ENCODE data around the gene VPS26C. TPM values are rescaled to one million over a fixed set of nuclear protein-coding genes. Genes with fewer than 3 reads are reported as not detected.

Gene VPS26C
- total RNA-seq, 1 experiment from 2014 or later = 47.4 TPM

DNA sequence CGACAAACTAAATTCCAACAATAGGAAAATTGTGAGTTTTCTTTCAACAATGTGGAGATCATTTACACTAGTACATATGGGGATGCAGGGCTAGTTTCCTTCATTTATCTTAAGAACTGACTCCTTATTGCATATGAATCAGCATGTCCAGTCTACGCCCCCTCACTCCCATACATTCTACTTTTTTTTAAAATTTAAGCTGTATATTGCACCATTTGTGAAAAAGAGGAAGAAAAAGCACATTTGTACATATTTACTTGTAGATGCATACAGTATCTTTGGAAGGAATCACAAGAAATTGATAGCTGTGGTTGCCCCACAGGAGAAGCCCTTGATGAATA is 15.9 kb downstream of the VPS26C start:
- BruUV-seq (replicated peaks) = no TSS peak

DNA sequence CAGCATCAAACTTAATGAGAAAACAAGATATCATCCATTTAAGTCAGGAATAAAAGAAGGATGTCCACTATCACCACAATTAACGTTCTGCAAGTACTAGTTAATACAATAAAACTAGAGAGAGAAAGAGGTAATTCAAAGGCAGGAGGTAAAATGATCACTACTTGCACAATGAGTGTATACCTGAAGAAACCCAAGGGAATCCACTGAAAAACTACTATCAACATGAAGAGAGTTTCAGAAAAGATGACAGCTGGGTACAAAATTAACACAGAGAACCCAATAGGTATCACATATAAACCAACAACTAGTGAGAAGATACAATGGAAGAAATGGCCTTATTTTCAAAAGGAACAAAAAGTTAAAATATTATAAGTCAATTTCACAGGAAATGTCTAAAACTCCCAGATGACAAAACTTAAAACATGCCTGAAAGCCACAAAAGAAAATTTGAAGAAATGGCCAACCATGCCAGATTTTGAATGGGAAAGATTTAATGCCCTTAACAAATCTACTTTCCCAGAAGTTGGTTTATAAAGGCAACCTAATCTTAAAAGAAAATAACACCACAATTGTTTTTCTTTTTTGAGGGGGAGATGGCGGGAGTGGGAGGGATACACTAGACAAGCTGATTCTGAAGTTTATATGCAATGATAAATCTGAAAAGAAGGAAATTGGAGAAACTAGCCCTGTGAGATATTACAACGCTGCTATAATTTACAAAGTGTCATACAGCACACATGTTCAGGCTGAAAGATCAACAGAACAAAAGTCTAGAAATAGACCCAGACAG is 17.8 kb downstream of the VPS26C start:
- ChIA-PET CTCF (no interaction called here), POLR2A (no interaction called here)
- ATAC-seq (no peak), DNase-seq (ENCODE audit: low read depth, low spot score) (no peak)
- no TSS peak for BruUV-seq (replicated peaks)
- H3K36me3 ChIP-seq (ENCODE audit: control insufficient read depth, insufficient read depth, low read length) = no peaks in the 10 kb centered on the region
- intact Hi-C loops (cut with micrococcal nuclease; ENCODE audit: unreplicated experiment) (no loop called here), in situ Hi-C loops (cut with HindIII; ENCODE audit: low pct_unique_long_range_greater_than_20kb, low sequenced_read_pairs) (no loop called here)
- H3K27me3 ChIP-seq (ENCODE audit: control insufficient read depth, insufficient read depth, low read length) = no peaks in the 10 kb centered on the region
- no peaks in the 10 kb centered on the region for H3K4me1 ChIP-seq (ENCODE audit: control insufficient read depth, insufficient read depth, low read length)
- no peaks in the 10 kb centered on the region for H3K9me3 ChIP-seq (ENCODE audit: control insufficient read depth, insufficient read depth, low read depth, low read length)
- H3K27ac ChIP-seq (ENCODE audit: low read length) = no peak overlapping the region
- no peak overlapping the region for H3K4me3 ChIP-seq (ENCODE audit: low read depth in 2 of 2, low read length in 2 of 2)
- TF ChIP-seq SIN3A (IDR thresholded peaks at IDR 0.05; ENCODE audit: borderline replicate concordance, insufficient read depth, low read depth, low read length) (no peak), TCF7L2 (IDR thresholded peaks at IDR 0.05; ENCODE audit: low read depth, low read length) (no peak), POLR2AphosphoS5 (IDR thresholded peaks at IDR 0.05; ENCODE audit: low read depth, low read length) (no peak)
- TF ChIP-seq, protein P1, sequence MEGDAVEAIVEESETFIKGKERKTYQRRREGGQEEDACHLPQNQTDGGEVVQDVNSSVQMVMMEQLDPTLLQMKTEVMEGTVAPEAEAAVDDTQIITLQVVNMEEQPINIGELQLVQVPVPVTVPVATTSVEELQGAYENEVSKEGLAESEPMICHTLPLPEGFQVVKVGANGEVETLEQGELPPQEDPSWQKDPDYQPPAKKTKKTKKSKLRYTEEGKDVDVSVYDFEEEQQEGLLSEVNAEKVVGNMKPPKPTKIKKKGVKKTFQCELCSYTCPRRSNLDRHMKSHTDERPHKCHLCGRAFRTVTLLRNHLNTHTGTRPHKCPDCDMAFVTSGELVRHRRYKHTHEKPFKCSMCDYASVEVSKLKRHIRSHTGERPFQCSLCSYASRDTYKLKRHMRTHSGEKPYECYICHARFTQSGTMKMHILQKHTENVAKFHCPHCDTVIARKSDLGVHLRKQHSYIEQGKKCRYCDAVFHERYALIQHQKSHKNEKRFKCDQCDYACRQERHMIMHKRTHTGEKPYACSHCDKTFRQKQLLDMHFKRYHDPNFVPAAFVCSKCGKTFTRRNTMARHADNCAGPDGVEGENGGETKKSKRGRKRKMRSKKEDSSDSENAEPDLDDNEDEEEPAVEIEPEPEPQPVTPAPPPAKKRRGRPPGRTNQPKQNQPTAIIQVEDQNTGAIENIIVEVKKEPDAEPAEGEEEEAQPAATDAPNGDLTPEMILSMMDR (IDR thresholded peaks at IDR 0.05) = no peak
- TF ChIP-seq, protein P2, sequence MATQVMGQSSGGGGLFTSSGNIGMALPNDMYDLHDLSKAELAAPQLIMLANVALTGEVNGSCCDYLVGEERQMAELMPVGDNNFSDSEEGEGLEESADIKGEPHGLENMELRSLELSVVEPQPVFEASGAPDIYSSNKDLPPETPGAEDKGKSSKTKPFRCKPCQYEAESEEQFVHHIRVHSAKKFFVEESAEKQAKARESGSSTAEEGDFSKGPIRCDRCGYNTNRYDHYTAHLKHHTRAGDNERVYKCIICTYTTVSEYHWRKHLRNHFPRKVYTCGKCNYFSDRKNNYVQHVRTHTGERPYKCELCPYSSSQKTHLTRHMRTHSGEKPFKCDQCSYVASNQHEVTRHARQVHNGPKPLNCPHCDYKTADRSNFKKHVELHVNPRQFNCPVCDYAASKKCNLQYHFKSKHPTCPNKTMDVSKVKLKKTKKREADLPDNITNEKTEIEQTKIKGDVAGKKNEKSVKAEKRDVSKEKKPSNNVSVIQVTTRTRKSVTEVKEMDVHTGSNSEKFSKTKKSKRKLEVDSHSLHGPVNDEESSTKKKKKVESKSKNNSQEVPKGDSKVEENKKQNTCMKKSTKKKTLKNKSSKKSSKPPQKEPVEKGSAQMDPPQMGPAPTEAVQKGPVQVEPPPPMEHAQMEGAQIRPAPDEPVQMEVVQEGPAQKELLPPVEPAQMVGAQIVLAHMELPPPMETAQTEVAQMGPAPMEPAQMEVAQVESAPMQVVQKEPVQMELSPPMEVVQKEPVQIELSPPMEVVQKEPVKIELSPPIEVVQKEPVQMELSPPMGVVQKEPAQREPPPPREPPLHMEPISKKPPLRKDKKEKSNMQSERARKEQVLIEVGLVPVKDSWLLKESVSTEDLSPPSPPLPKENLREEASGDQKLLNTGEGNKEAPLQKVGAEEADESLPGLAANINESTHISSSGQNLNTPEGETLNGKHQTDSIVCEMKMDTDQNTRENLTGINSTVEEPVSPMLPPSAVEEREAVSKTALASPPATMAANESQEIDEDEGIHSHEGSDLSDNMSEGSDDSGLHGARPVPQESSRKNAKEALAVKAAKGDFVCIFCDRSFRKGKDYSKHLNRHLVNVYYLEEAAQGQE (IDR thresholded peaks at IDR 0.05; ENCODE audit: insufficient read depth in 1 of 2, low read depth in 2 of 2, low read length in 1 of 2) = no peak

More for the DNA sequence above, 15.9 kb downstream of the VPS26C start:
- ATAC-seq (no peak), DNase-seq (ENCODE audit: low read depth, low spot score) (no peak)
- CTCF ChIA-PET = no interaction called here
- in situ Hi-C loops (cut with HindIII; ENCODE audit: low pct_unique_long_range_greater_than_20kb, low sequenced_read_pairs) (no loop called here), intact Hi-C loops (cut with micrococcal nuclease; ENCODE audit: unreplicated experiment) (no loop called here)
- Histone ChIP-seq H3K27me3 (ENCODE audit: control insufficient read depth, insufficient read depth, low read length) (no peaks in the 10 kb centered on the region), H3K4me3 (ENCODE audit: low read depth in 2 of 2, low read length in 2 of 2) (no peak overlapping the region), H3K9me3 (ENCODE audit: control insufficient read depth, insufficient read depth, low read depth, low read length) (no peaks in the 10 kb centered on the region), H3K4me1 (ENCODE audit: control insufficient read depth, insufficient read depth, low read length) (no peaks in the 10 kb centered on the region; the same call in 1 of the 2 replicates), H3K36me3 (ENCODE audit: control insufficient read depth, insufficient read depth, low read length) (no peaks in the 10 kb centered on the region), H3K27ac (ENCODE audit: low read length) (no peak overlapping the region)
- TF ChIP-seq, protein P1 (IDR thresholded peaks at IDR 0.05) = no peak
- TF ChIP-seq TCF7L2 (IDR thresholded peaks at IDR 0.05; ENCODE audit: low read depth, low read length) (no peak), SIN3A (IDR thresholded peaks at IDR 0.05; ENCODE audit: borderline replicate concordance, insufficient read depth, low read depth, low read length) (no peak), POLR2AphosphoS5 (IDR thresholded peaks at IDR 0.05; ENCODE audit: low read depth, low read length) (no peak)
- TF ChIP-seq, protein P2 (IDR thresholded peaks at IDR 0.05; ENCODE audit: insufficient read depth in 1 of 2, low read depth in 2 of 2, low read length in 1 of 2) = no peak
- POLR2A ChIA-PET = no interaction called here

All from Panc1 (cell line).